Liver (tissue), 9 donors: ENCODE data around the gene TACR2. TPM values are rescaled to one million over a fixed set of nuclear protein-coding genes. Genes with fewer than 3 reads are reported as not detected.

Experiments used
- DNase-seq: peaks from one replicate; pipeline ENCODE4 v3.0.0-alpha.2; 2017; ENCODE audit warnings: low spot score
- H3K27ac ChIP-seq, 2 donors: one replicate each; pipeline ENCODE4 v1.7.0; 2013; ENCODE audit warnings: inconsistent platforms in 2 of 2, low read length in 2 of 2, control low read depth in 1 of 2, low read depth in 1 of 2, mild to moderate bottlenecking in 1 of 2
- H3K27me3 ChIP-seq, 4 donors: one replicate each; pipeline versions ENCODE4 v1.6.1 to v1.7.0; 2013; ENCODE audit warnings: low read length in 3 of 4, inconsistent platforms in 1 of 4, mild to moderate bottlenecking in 1 of 4, moderate library complexity in 1 of 4; ENCODE audit not compliant: control insufficient read depth in 4 of 4, insufficient read depth in 4 of 4
- H3K36me3 ChIP-seq, 4 donors: one replicate each; pipeline versions ENCODE4 v1.6.1 to v1.7.0; 2013; ENCODE audit warnings: low read length in 3 of 4, mild to moderate bottlenecking in 3 of 4, low read depth in 1 of 4, moderate library complexity in 1 of 4; ENCODE audit not compliant: control insufficient read depth in 4 of 4, insufficient read depth in 3 of 4
- H3K4me1 ChIP-seq, 4 donors: one replicate each; pipeline versions ENCODE4 v1.6.1 to v1.7.0; 2013; ENCODE audit warnings: low read length in 3 of 4, mild to moderate bottlenecking in 3 of 4, moderate library complexity in 1 of 4; ENCODE audit not compliant: control insufficient read depth in 4 of 4, insufficient read depth in 4 of 4
- H3K4me3 ChIP-seq, 3 donors: one replicate each; pipeline versions ENCODE4 v1.6.1 to v1.7.0; 2013; ENCODE audit warnings: low read length in 3 of 3, control low read depth in 1 of 3, low read depth in 1 of 3, mild to moderate bottlenecking in 1 of 3
- H3K9ac ChIP-seq, 2 donors: one replicate each; pipeline ENCODE4 v1.7.0; 2013; ENCODE audit warnings: low read length in 2 of 2, mild to moderate bottlenecking in 2 of 2, moderate library complexity in 2 of 2, control low read depth in 1 of 2, low read depth in 1 of 2
- H3K9me3 ChIP-seq, 4 donors: one replicate each; pipeline versions ENCODE4 v1.6.1 to v1.7.0; 2013; ENCODE audit warnings: low read length in 3 of 4; ENCODE audit not compliant: control insufficient read depth in 4 of 4
- ATF3 ChIP-seq: IDR thresholded peaks from 2 replicates; pipeline ENCODE4 v1.6.1; 2016; ENCODE audit warnings: antibody characterized with exemption
- CTCF ChIP-seq: fragments of 150-350 bp; IDR thresholded peaks from 2 replicates; pipeline ENCODE4 v1.5.1; 2017; ENCODE audit warnings: improper control_type of control experiment, low read depth, low read length; ENCODE audit not compliant: missing input control
- FOXA1 ChIP-seq: IDR thresholded peaks from 2 replicates; pipeline ENCODE4 v1.6.1; 2016; ENCODE audit warnings: antibody characterized with exemption
- FOXA2 ChIP-seq: IDR thresholded peaks from 2 replicates; pipeline ENCODE4 v1.6.1; 2016; ENCODE audit warnings: antibody characterized with exemption
- GABPA ChIP-seq, 2 donors: IDR thresholded peaks in 1 of 2; conservative IDR thresholded peaks in 1 of 2; 2 replicates each; pipeline ENCODE4 v1.6.1; 2016; ENCODE audit warnings: antibody characterized with exemption in 2 of 2, mild to moderate bottlenecking in 1 of 2, moderate library complexity in 1 of 2
- HNF4A ChIP-seq, 2 donors: conservative IDR thresholded peaks; 2 replicates each; pipeline ENCODE4 v1.6.1; 2016; ENCODE audit warnings: antibody characterized with exemption in 2 of 2, mild to moderate bottlenecking in 2 of 2
- HNF4G ChIP-seq: IDR thresholded peaks from 2 replicates; pipeline ENCODE4 v1.6.1; 2016; ENCODE audit warnings: antibody characterized with exemption
- JUND ChIP-seq, 2 donors: IDR thresholded peaks; 2 replicates each; pipeline ENCODE4 v1.6.1; 2016; ENCODE audit warnings: antibody characterized with exemption in 2 of 2
- MAX ChIP-seq: IDR thresholded peaks from 2 replicates; pipeline ENCODE4 v1.6.1; 2016; ENCODE audit warnings: antibody characterized with exemption
- NR2F2 ChIP-seq: IDR thresholded peaks from 2 replicates; pipeline ENCODE4 v1.6.1; 2016; ENCODE audit warnings: antibody characterized with exemption
- RAD21 ChIP-seq, 2 donors: IDR thresholded peaks; 2 replicates each; pipeline ENCODE4 v1.6.1; 2016; ENCODE audit warnings: antibody characterized with exemption in 2 of 2, mild to moderate bottlenecking in 2 of 2
- REST ChIP-seq: IDR thresholded peaks from 2 replicates; pipeline ENCODE4 v1.6.1; 2016; ENCODE audit warnings: antibody characterized with exemption, mild to moderate bottlenecking
- RXRA ChIP-seq, 2 donors: IDR thresholded peaks; 2 replicates each; pipeline ENCODE4 v1.6.1; 2017 to 2018; ENCODE audit warnings: antibody characterized with exemption in 2 of 2, mild to moderate bottlenecking in 1 of 2
- SP1 ChIP-seq: IDR thresholded peaks from 2 replicates; pipeline ENCODE4 v1.6.1; 2018; ENCODE audit warnings: antibody characterized with exemption, mild to moderate bottlenecking
- TAF1 ChIP-seq: conservative IDR thresholded peaks from 2 replicates; pipeline ENCODE4 v1.6.1; 2016; ENCODE audit warnings: antibody characterized with exemption, mild to moderate bottlenecking
- YY1 ChIP-seq: IDR thresholded peaks from 2 replicates; pipeline ENCODE4 v1.6.1; 2016; ENCODE audit warnings: antibody characterized with exemption, mild to moderate bottlenecking
- ZBTB33 ChIP-seq: IDR thresholded peaks from 2 replicates; pipeline ENCODE4 v1.6.1; 2016; ENCODE audit warnings: antibody characterized with exemption
- WGBS: extraction: QIAGEN DNeasy Blood & Tissue Kit; methylation state at CpG from one replicate; pipeline ENCODE4 v1.1.7; 2013; 5-methylcytosine and 5-hydroxymethylcytosine counted together
- polyA plus RNA-seq, 2 donors: library from polyadenylated mRNA; stranded (reverse) in 1 of 2; unstranded in 1 of 2; fragments of 200-250 nt in 1 of 2; fragments of >200 nt in 1 of 2; fragmentation: Nextera tagmentation in 1 of 2; extraction: Ambion mirVana in 1 of 2; gene quantifications; one replicate each; pipeline versions ENCODE4 v1.2.1 to v1.2.3, GENCODE V29; 2013 to 2015
- total RNA-seq, 2 donors: library from RNA; depleted of rRNA; stranded (reverse); fragments of >200 nt; gene quantifications; one replicate each; pipeline ENCODE4 v1.2.3, GENCODE V29; 2014
- donor health status: healthy.
- donor health status: healthy.
- donor health status: healthy.
- donor health status: healthy.
- donor health status: healthy.

TACR2 gene
- total and polyA plus RNA-seq, 4 donors: 0.08 to 0.18 (median 0.12) TPM; not detected in 1

- H3K9ac ChIP-seq: no peak overlapping the region
- H3K36me3 ChIP-seq: no peaks in the 10 kb centered on the region
- TF ChIP-seq NR2F2: no peak
- no peak for TF ChIP-seq SP1
- TF ChIP-seq HNF4G: no peak
- TF ChIP-seq YY1: no peak
- no peak for TF ChIP-seq ATF3
- no peak for TF ChIP-seq RAD21 (IDR thresholded peaks at IDR 0.05)
- TF ChIP-seq REST: no peak
- TF ChIP-seq CTCF: no peak
- TF ChIP-seq FOXA1: no peak
- TF ChIP-seq ZBTB33: no peak
- no peak for TF ChIP-seq MAX
- 75% methylated on average over 4 of the region's 4 CpGs for WGBS
- no peak overlapping the region for H3K4me3 ChIP-seq
- no peaks in the 10 kb centered on the region for H3K27me3 ChIP-seq
- no peak for DNase-seq
- H3K27ac ChIP-seq: no peak overlapping the region
- no peaks in the 10 kb centered on the region for H3K9me3 ChIP-seq
- H3K4me1 ChIP-seq: peaks cover 0 to 4% (median 2%) of the 10 kb centered on the region in 4 donors
These were observed 5.2 kb downstream of the TACR2 start for GRCh38 chr10:69411476-69411875.

GRCh38 chr10:69410487-69410886 lies 6.2 kb downstream of the TACR2 start:
- Histone ChIP-seq H3K4me3 (no peak overlapping the region), H3K9ac (no peak overlapping the region), H3K9me3 (no peaks in the 10 kb centered on the region), H3K4me1 (peaks cover 0 to 4% (median 2%) of the 10 kb centered on the region in 4 donors), H3K36me3 (no peaks in the 10 kb centered on the region), H3K27ac (no peak overlapping the region), H3K27me3 (no peaks in the 10 kb centered on the region)
- TF ChIP-seq HNF4A (conservative IDR thresholded peaks at IDR 0.05) (no peak), YY1 (no peak), RXRA (IDR thresholded peaks at IDR 0.05) (no peak), FOXA2 (no peak), ATF3 (no peak), GABPA (IDR thresholded peaks at IDR 0.05 in 1 of 2, conservative IDR thresholded peaks at IDR 0.05 in 1 of 2) (no peak), TAF1 (no peak), JUND (IDR thresholded peaks at IDR 0.05) (no peak), FOXA1 (no peak)
- DNase-seq: no peak
- 88% methylated on average over 10 of the region's 10 CpGs for WGBS
